ENCODE measurements around the gene MAGI2. TPM values are rescaled to one million over a fixed set of nuclear protein-coding genes. Genes with fewer than 3 reads are reported as not detected.

MAGI2 gene
- total and polyA plus RNA-seq, 2 of the 13 experiments (the other 11 are each of a cell fraction or from before 2014, with no cell fraction given), result 1.5 to 3.8 TPM

- TF ChIP-seq, protein P1, sequence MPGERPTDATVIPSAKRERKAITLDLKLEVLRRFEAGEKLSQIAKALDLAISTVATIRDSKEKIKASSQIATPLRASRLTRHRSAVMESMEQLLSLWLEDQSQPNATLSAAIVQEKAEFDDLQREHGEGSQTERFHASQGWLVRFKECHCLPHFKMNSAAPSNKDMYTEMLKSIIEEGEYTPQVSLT (CRISPR knock-in tag; IDR thresholded peaks at IDR 0.05; ENCODE audit: borderline replicate concordance, low read depth), result no peak
- TF ChIP-seq ZNF331 (CRISPR knock-in tag; IDR thresholded peaks at IDR 0.05) (no peak), ZNF567 (CRISPR knock-in tag; IDR thresholded peaks at IDR 0.05; ENCODE audit: borderline replicate concordance) (no peak)
Measured at GRCh38 chr7:78370936-78371335, 1082.5 kb downstream of the MAGI2 start (continued).

GRCh38 chr7:78368771-78369170 lies 1084.7 kb downstream of the MAGI2 start:
- Histone ChIP-seq H3K9me3 (ENCODE audit: low read length) (no peaks in the 10 kb centered on the region), H3K9ac (ENCODE audit: insufficient read depth, low read depth, low read length) (no peak overlapping the region), H3K27ac (ENCODE audit: extremely low read length, insufficient read depth, low read length) (no peak overlapping the region), H2AFZ (ENCODE audit: low read length) (no peak overlapping the region), H3K4me2 (ENCODE audit: low read depth, low read length) (no peak overlapping the region), H3K79me2 (ENCODE audit: insufficient read depth, low read length) (no peaks in the 10 kb centered on the region), H3K27me3 (ENCODE audit: control insufficient read depth in 1 of 2, insufficient read depth in 2 of 2, low read length in 2 of 2) (no peaks in the 10 kb centered on the region), H3K4me1 (ENCODE audit: insufficient read depth, low read length) (no peaks in the 10 kb centered on the region), H4K20me1 (ENCODE audit: insufficient read depth, low read length) (no peaks in the 10 kb centered on the region), H3K4me3 (replicated peaks in 1 of 3; ENCODE audit: insufficient read depth in 1 of 3, low read depth in 2 of 3, low read length in 3 of 3) (no peak overlapping the region), H3K36me3 (replicated peaks in 1 of 2; ENCODE audit: control insufficient read depth in 1 of 2, insufficient read depth in 2 of 2, low read length in 2 of 2) (no peaks in the 10 kb centered on the region)
- ChIA-PET CTCF (ENCODE audit: low intra/inter-chr PET ratio, low total read pairs) (no interaction called here), POLR2A (no interaction called here)
- DNase-seq (ENCODE audit: low spot score), result no peak
- ATAC-seq, result no peak
- 6% methylated on average over 2 of the region's 2 CpGs for WGBS (ENCODE audit: low lambda C conversion rate)
- no peak for FAIRE-seq
- intact Hi-C loops (cut with micrococcal nuclease; ENCODE audit: unreplicated experiment) (no loop called here), in situ Hi-C loops (cut with HindIII; ENCODE audit: extremely low pct_ligation_motif_present, low pct_unique_long_range_greater_than_20kb) (no loop called here)
- no TSS peak for BruUV-seq (replicated peaks)
- TF ChIP-seq ZNF569 (CRISPR knock-in tag; IDR thresholded peaks at IDR 0.05; ENCODE audit: borderline replicate concordance) (no peak), NBN (conservative IDR thresholded peaks at IDR 0.05) (no peak)

- ChIA-PET CTCF (ENCODE audit: low intra/inter-chr PET ratio, low total read pairs) (no interaction called here), POLR2A (no interaction called here)
- H3K27ac ChIP-seq (ENCODE audit: extremely low read length, insufficient read depth, low read length), result no peak overlapping the region
- H3K9me3 ChIP-seq (ENCODE audit: low read length), result no peaks in the 10 kb centered on the region
- H3K4me3 ChIP-seq (replicated peaks in 1 of 3; ENCODE audit: insufficient read depth in 1 of 3, low read depth in 2 of 3, low read length in 3 of 3), result no peak overlapping the region
- in situ Hi-C loops (cut with HindIII; ENCODE audit: extremely low pct_ligation_motif_present, low pct_unique_long_range_greater_than_20kb), result no loop called here
- no peak for DNase-seq (ENCODE audit: low spot score)
- no peaks in the 10 kb centered on the region for H3K27me3 ChIP-seq (ENCODE audit: control insufficient read depth in 1 of 2, insufficient read depth in 2 of 2, low read length in 2 of 2)
- H3K79me2 ChIP-seq (ENCODE audit: insufficient read depth, low read length), result no peaks in the 10 kb centered on the region
- no peak overlapping the region for H3K9ac ChIP-seq (ENCODE audit: insufficient read depth, low read depth, low read length)
- no TSS peak for BruUV-seq (replicated peaks)
- no peak for ATAC-seq
- 75% methylated on average over 5 of the region's 5 CpGs for WGBS (ENCODE audit: low lambda C conversion rate)
- no peak overlapping the region for H3K4me2 ChIP-seq (ENCODE audit: low read depth, low read length)
- H2AFZ ChIP-seq (ENCODE audit: low read length), result no peak overlapping the region
- no peaks in the 10 kb centered on the region for H3K36me3 ChIP-seq (replicated peaks in 1 of 2; ENCODE audit: control insufficient read depth in 1 of 2, insufficient read depth in 2 of 2, low read length in 2 of 2)
- H4K20me1 ChIP-seq (ENCODE audit: insufficient read depth, low read length), result no peaks in the 10 kb centered on the region
- intact Hi-C loops (cut with micrococcal nuclease; ENCODE audit: unreplicated experiment), result no loop called here
- H3K4me1 ChIP-seq (ENCODE audit: insufficient read depth, low read length), result no peaks in the 10 kb centered on the region
- FAIRE-seq, result no peak
- TF ChIP-seq ATF6 (CRISPR knock-in tag; conservative IDR thresholded peaks at IDR 0.05), result no peak
Measured at GRCh38 chr7:78367280-78367773, 1086.1 kb downstream of the MAGI2 start.
